HG02852 (cell line): ENCODE data around the gene PIKFYVE.
A peak's percentile ranks its signal among the peaks of the same experiment; 100 is the strongest.
"Not testable (repeated sequence)": the region's sequence is repeated elsewhere in the genome, so short reads cannot be mapped to it uniquely, and the experiment has no call there.

Experiments
- ATAC-seq: cut with Tn5 transposase; IDR thresholded peaks from one replicate; pipeline ENCODE4 v1.9.1; 2021; ENCODE audit warnings: mild to moderate bottlenecking, moderate library complexity; ENCODE audit not compliant: unreplicated experiment

The PIKFYVE gene

GRCh38 chr2:208265801-208266552, at the start of gene PIKFYVE:
PIKFYVE (plus strand) TSS chr2:208266255; CDS start chr2:208271520, 5,265 bp downstream.
- peak; percentile 77 for ATAC-seq

GRCh38 chr2:208221873-208222272, 44.2 kb upstream of the PIKFYVE start:
- ATAC-seq = not testable (repeated sequence)

- ATAC-seq = no peak
Measured at GRCh38 chr2:208222351-208222750, 43.7 kb upstream of the PIKFYVE start.

- no peak for ATAC-seq
Measured at GRCh38 chr2:208224802-208225201, 41.3 kb upstream of the PIKFYVE start.

GRCh38 chr2:208227581-208228232, 38.3 kb upstream of the PIKFYVE start:
- no peak for ATAC-seq

GRCh38 chr2:208228476-208228875, 37.6 kb upstream of the PIKFYVE start:
- no peak for ATAC-seq

- ATAC-seq = no peak
Measured at GRCh38 chr2:208234786-208235185, 31.3 kb upstream of the PIKFYVE start.

GRCh38 chr2:208235860-208236259, 30.2 kb upstream of the PIKFYVE start:
- no peak for ATAC-seq

GRCh38 chr2:208239770-208240493, 26.1 kb upstream of the PIKFYVE start:
- no peak for ATAC-seq

- no peak for ATAC-seq
Measured at GRCh38 chr2:208240619-208241209, 25.3 kb upstream of the PIKFYVE start.

- no peak for ATAC-seq
Measured at GRCh38 chr2:208244422-208244821, 21.6 kb upstream of the PIKFYVE start.

GRCh38 chr2:208245746-208246145, 20.3 kb upstream of the PIKFYVE start:
- no peak for ATAC-seq

GRCh38 chr2:208248601-208249000, 17.5 kb upstream of the PIKFYVE start:
- ATAC-seq = no peak

- ATAC-seq = no peak
Measured at GRCh38 chr2:208249296-208249695, 16.8 kb upstream of the PIKFYVE start.

GRCh38 chr2:208250388-208250787, 15.7 kb upstream of the PIKFYVE start:
- no peak for ATAC-seq

GRCh38 chr2:208251098-208251497, 15.0 kb upstream of the PIKFYVE start:
- ATAC-seq = no peak

- no peak for ATAC-seq
Measured at GRCh38 chr2:208252716-208253492, 13.2 kb upstream of the PIKFYVE start.

GRCh38 chr2:208253600-208254117, 12.4 kb upstream of the PIKFYVE start:
- no peak for ATAC-seq

GRCh38 chr2:208254118-208254870, 11.8 kb upstream of the PIKFYVE start:
- peak; percentile 64 for ATAC-seq
